Subcutaneous abdominal adipose tissue (tissue), 5 donors: ENCODE data around the gene SLC35F4.

Experiments
- H3K27ac ChIP-seq: one replicate; pipeline ENCODE4 v1.7.0; 2013; ENCODE audit warnings: low read depth, mild to moderate bottlenecking, inconsistent platforms, low read length, moderate library complexity
- H3K27me3 ChIP-seq, 5 donors: one replicate each; pipeline ENCODE4 v1.7.0; 2013; ENCODE audit warnings: low read length in 5 of 5, inconsistent platforms in 1 of 5; ENCODE audit not compliant: control insufficient read depth in 5 of 5, insufficient read depth in 4 of 5
- H3K36me3 ChIP-seq, 5 donors: one replicate each; pipeline ENCODE4 v1.7.0; 2013; ENCODE audit warnings: low read length in 5 of 5; ENCODE audit not compliant: control insufficient read depth in 5 of 5, insufficient read depth in 5 of 5
- H3K4me1 ChIP-seq, 5 donors: one replicate each; pipeline ENCODE4 v1.7.0; 2013; ENCODE audit warnings: low read length in 5 of 5, mild to moderate bottlenecking in 3 of 5, moderate library complexity in 1 of 5; ENCODE audit not compliant: control insufficient read depth in 5 of 5, insufficient read depth in 5 of 5
- H3K4me3 ChIP-seq, 5 donors: one replicate each; pipeline ENCODE4 v1.7.0; 2013; ENCODE audit warnings: low read length in 5 of 5, low read depth in 1 of 5
- H3K9ac ChIP-seq, 5 donors: one replicate each; pipeline ENCODE4 v1.7.0; 2013; ENCODE audit warnings: low read length in 5 of 5, mild to moderate bottlenecking in 4 of 5, moderate library complexity in 3 of 5
- H3K9me3 ChIP-seq, 5 donors: one replicate each; pipeline ENCODE4 v1.7.0; 2013; ENCODE audit warnings: low read length in 5 of 5; ENCODE audit not compliant: control insufficient read depth in 5 of 5
- donor health status: healthy.
- donor health status: healthy.
- donor health status: healthy.
- donor health status: healthy.
- donor health status: healthy.

SLC35F4 gene

DNA sequence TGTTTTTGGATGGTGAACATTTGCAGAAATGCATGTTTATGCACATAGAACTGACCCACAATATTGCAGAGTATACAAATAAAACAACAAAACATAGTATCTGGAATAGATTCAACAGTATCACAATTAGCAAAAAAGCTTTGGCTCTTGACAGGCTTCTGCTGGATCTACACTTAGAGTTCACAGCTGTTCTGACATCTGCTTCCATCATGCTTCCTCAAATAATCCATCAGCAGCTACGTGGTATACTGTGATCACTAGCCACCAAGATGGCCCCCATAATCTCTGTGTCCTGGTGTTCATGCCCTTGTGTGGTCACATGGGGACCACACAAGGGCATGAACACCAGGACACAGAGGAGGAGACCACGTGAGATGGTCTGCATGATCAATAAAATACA, 205.7 kb downstream of the SLC35F4 start:
- H3K27ac ChIP-seq: no peak overlapping the region
- H3K27me3 ChIP-seq: no peaks in the 10 kb centered on the region
- no peaks in the 10 kb centered on the region for H3K36me3 ChIP-seq
- no peaks in the 10 kb centered on the region for H3K4me1 ChIP-seq
- no peak overlapping the region for H3K4me3 ChIP-seq
- H3K9ac ChIP-seq: no peak overlapping the region
- peaks cover 0 to 16% (median 10%) of the 10 kb centered on the region in 5 donors for H3K9me3 ChIP-seq

DNA sequence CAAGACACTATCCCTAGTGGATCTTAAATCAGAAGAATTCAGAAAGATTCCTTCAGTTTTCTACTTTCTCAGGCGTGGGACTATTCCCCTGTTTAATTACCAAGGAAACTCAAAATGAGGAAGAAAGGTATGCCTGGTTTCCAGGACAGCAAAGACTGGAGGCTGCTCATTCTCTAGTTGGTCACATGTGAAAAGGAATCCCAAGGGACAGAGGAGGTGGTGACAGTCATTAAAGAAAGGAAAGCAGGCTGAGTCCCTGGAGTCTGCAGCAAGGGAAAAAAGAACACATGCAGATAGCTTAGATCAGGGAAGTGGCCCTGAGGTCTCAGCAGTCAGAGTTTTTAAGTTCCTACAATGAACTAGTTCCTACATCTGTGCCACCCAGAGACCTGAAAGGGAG, 206.8 kb downstream of the SLC35F4 start:
- no peak overlapping the region for H3K9ac ChIP-seq
- H3K4me1 ChIP-seq: no peaks in the 10 kb centered on the region
- no peaks in the 10 kb centered on the region for H3K36me3 ChIP-seq
- no peak overlapping the region for H3K4me3 ChIP-seq
- no peaks in the 10 kb centered on the region for H3K27me3 ChIP-seq
- H3K9me3 ChIP-seq: peaks cover 0 to 16% (median 10%) of the 10 kb centered on the region in 5 donors
- H3K27ac ChIP-seq: no peak overlapping the region

GRCh38 chr14:57657487-57657886, 208.4 kb downstream of the SLC35F4 start:
- H3K36me3 ChIP-seq: no peaks in the 10 kb centered on the region
- H3K9ac ChIP-seq: no peak overlapping the region
- no peak overlapping the region for H3K27ac ChIP-seq
- no peaks in the 10 kb centered on the region for H3K27me3 ChIP-seq
- H3K9me3 ChIP-seq: peaks cover 0 to 8% (median 5%) of the 10 kb centered on the region in 5 donors
- no peaks in the 10 kb centered on the region for H3K4me1 ChIP-seq
- H3K4me3 ChIP-seq: no peak overlapping the region

- H3K9me3 ChIP-seq: peaks cover 0 to 2% (median 0%) of the 10 kb centered on the region in 5 donors
- no peak overlapping the region for H3K27ac ChIP-seq
- H3K36me3 ChIP-seq: no peaks in the 10 kb centered on the region
- no peak overlapping the region for H3K9ac ChIP-seq
- no peaks in the 10 kb centered on the region for H3K27me3 ChIP-seq
- H3K4me1 ChIP-seq: no peaks in the 10 kb centered on the region
- H3K4me3 ChIP-seq: no peak overlapping the region
Measured at GRCh38 chr14:57656853-57657252, 209.0 kb downstream of the SLC35F4 start.

GRCh38 chr14:57652769-57653168, 213.1 kb downstream of the SLC35F4 start:
- Histone ChIP-seq H3K4me1 (no peaks in the 10 kb centered on the region), H3K4me3 (no peak overlapping the region), H3K27ac (no peak overlapping the region), H3K36me3 (no peaks in the 10 kb centered on the region), H3K9me3 (no peaks in the 10 kb centered on the region), H3K9ac (no peak overlapping the region), H3K27me3 (no peaks in the 10 kb centered on the region)

DNA sequence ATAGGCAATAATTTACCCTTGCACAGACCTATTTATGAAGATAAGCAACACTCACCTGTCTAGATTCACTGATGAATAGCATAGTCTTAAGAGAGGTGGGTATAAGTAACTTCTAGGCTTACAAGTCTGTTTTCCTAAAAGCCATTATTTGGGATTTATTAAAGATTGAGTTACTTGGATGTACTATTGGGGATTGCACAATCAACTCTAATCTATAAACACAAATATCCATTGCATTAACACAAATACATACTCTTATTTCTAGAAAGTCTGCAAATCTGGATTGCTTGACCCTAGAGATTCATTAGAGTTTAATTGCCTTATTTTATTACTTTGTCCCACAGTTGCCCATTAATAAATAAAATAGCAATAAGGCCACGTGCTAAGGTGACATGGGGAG, 224.1 kb downstream of the SLC35F4 start:
- Histone ChIP-seq H3K9me3 (no peaks in the 10 kb centered on the region), H3K4me3 (no peak overlapping the region), H3K36me3 (no peaks in the 10 kb centered on the region), H3K9ac (no peak overlapping the region), H3K4me1 (no peaks in the 10 kb centered on the region), H3K27ac (no peak overlapping the region), H3K27me3 (no peaks in the 10 kb centered on the region)

DNA sequence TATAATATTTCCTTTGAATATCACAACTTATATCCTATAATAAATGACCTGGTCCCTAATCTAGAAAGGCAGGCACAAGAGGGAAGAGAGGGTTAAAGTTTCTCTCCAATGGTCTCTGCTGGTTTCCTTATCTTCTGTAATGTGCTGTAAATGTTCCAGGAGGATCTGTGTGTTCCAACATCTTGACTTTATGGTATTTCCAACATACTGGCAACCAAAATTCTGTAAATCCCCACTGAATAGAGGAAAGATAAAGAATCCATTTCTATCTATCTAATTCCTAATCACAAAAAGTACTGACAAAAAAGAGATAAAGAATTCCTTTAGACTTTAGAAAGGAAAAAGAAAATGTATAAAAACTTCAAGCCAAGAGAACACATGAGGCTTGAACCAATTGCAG, 225.9 kb downstream of the SLC35F4 start:
- Histone ChIP-seq H3K4me3 (no peak overlapping the region), H3K27ac (no peak overlapping the region), H3K9me3 (no peaks in the 10 kb centered on the region), H3K9ac (no peak overlapping the region), H3K4me1 (no peaks in the 10 kb centered on the region), H3K36me3 (no peaks in the 10 kb centered on the region), H3K27me3 (no peaks in the 10 kb centered on the region)

- Histone ChIP-seq H3K4me1 (no peaks in the 10 kb centered on the region), H3K36me3 (no peaks in the 10 kb centered on the region), H3K9me3 (no peaks in the 10 kb centered on the region), H3K27ac (no peak overlapping the region), H3K27me3 (no peaks in the 10 kb centered on the region), H3K9ac (no peak overlapping the region), H3K4me3 (no peak overlapping the region)
Measured at GRCh38 chr14:57637901-57638300, 228.0 kb downstream of the SLC35F4 start.

DNA sequence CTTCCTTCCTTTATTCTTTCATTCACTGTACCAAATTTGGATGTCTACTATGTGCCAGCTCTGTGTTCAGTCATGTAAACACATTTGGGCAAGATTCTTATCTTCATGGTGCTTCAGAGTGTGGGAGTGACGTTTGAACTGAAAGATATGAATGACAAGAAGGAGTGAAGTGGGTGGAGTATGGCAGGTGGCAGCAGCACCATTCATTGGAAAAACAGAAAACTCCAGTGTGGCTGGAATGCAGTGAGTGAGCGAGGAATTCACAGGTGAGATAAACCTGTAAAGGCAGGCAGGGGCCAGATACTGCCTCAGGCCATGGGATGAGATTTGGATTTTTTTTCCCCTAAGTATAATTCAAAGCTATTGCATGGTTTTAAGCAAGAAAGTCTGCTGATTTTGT, 231.6 kb downstream of the SLC35F4 start:
- H3K4me3 ChIP-seq: no peak overlapping the region
- H3K9ac ChIP-seq: no peak overlapping the region
- no peaks in the 10 kb centered on the region for H3K4me1 ChIP-seq
- peaks cover 0 to 4% (median 0%) of the 10 kb centered on the region in 5 donors for H3K9me3 ChIP-seq
- no peaks in the 10 kb centered on the region for H3K27me3 ChIP-seq
- H3K27ac ChIP-seq: no peak overlapping the region
- no peaks in the 10 kb centered on the region for H3K36me3 ChIP-seq

GRCh38 chr14:57632649-57633048, 233.2 kb downstream of the SLC35F4 start:
- H3K9me3 ChIP-seq: peaks cover 0 to 4% (median 0%) of the 10 kb centered on the region in 5 donors
- H3K27ac ChIP-seq: no peak overlapping the region
- H3K9ac ChIP-seq: no peak overlapping the region
- H3K4me3 ChIP-seq: no peak overlapping the region
- no peaks in the 10 kb centered on the region for H3K36me3 ChIP-seq
- H3K27me3 ChIP-seq: no peaks in the 10 kb centered on the region
- H3K4me1 ChIP-seq: no peaks in the 10 kb centered on the region

DNA sequence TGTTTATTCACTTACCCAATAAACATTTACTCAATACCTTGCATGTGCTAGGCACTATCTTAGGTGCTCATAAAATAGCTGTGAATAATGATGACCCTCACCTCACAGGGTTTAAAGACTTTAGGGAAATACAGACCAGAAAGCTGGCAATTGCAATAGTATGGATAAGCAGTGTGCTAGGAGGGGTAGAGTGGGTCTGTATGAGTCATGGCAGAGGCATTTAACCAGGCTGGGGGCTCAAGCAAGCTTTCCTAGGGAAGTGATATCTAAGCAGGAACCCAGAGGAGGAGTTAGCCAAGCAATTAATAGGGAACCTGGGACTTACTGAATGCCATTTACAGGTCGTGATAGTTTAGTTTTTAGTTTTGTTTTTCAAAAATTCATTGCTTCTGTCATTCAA, 248.4 kb downstream of the SLC35F4 start:
- Histone ChIP-seq H3K9ac (no peak overlapping the region), H3K9me3 (no peaks in the 10 kb centered on the region)

More for the DNA sequence above, 248.4 kb downstream of the SLC35F4 start:
- H3K4me1 ChIP-seq: no peaks in the 10 kb centered on the region
- no peak overlapping the region for H3K4me3 ChIP-seq
- no peaks in the 10 kb centered on the region for H3K36me3 ChIP-seq
- H3K27ac ChIP-seq: no peak overlapping the region
- peaks cover 0 to 2% (median 0%) of the 10 kb centered on the region in 5 donors for H3K27me3 ChIP-seq
